GM18519 (cell line): Measurements from ENCODE around the gene CLIP3.
"Not testable (repeated sequence)": the region's sequence is repeated elsewhere in the genome, so short reads cannot be mapped to it uniquely, and the experiment has no call there.

ENCODE experiments used
- ATAC-seq: cut with Tn5 transposase; IDR thresholded peaks from one replicate; pipeline ENCODE4 v1.9.1; 2021; ENCODE audit warnings: mild to moderate bottlenecking, moderate library complexity; ENCODE audit not compliant: unreplicated experiment, low FRiP score

Gene CLIP3

DNA sequence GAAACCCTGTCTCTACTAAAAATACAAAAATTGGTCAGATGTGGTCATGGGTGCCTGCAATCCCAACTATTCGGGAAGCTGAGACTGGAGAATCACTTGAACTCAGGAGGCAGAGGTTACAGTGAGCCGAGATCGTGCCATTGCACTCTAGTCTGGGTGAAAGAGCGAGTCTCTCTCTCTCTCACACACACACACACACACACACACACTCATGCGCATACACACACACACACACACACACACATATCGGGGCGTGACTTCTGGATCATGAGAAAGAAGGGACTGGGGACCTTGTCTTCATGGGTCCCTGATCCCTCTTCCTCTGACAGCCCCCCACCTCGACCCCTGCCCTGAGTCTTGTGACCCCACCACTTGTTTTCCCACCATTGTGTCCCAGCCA is 49.5 kb downstream of the CLIP3 start:
- ATAC-seq: no peak

DNA sequence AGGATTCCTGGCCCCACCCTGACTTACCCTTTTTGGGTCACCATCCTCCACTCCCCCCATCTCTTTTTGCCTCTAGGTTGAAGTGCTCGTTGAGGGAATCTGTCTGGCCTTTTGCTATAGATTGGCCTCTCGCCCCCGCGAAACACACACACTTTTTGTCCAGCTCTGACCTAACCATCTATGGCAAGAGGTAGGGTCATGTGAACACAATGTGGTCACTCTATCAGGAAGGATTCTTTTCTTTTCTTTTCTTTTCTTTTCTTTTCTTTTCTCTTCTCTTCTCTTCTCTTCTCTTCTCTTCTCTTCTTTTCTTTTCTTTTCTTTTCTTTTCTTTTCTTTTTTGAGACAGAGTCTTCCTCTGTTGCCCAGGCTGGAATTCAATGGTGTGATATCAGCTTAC is 51.7 kb downstream of the CLIP3 start:
- ATAC-seq: not testable (repeated sequence)

GRCh38 chr19:35978832-35979365 is 53.8 kb downstream of the CLIP3 start:
- ATAC-seq: no peak

DNA sequence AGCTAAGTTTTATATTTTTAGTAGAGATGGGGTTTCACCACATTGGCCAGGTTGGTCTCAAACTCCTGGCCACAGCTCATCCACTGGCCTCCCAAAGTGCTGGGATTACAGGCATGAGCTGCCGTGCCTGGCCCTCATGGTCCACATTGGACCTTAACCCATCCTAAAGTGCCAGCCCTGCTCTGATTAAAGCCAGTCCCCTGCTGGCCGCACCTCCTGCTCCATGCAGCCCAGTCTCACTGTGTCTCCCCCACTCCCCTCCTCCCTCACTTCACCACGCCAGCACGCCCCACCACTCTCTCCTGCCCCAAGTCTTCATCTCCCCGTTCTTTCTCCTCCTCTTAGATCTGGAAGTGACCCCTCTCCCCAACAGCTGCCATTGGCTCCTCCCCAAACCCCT is 54.4 kb downstream of the CLIP3 start:
- no peak for ATAC-seq

DNA sequence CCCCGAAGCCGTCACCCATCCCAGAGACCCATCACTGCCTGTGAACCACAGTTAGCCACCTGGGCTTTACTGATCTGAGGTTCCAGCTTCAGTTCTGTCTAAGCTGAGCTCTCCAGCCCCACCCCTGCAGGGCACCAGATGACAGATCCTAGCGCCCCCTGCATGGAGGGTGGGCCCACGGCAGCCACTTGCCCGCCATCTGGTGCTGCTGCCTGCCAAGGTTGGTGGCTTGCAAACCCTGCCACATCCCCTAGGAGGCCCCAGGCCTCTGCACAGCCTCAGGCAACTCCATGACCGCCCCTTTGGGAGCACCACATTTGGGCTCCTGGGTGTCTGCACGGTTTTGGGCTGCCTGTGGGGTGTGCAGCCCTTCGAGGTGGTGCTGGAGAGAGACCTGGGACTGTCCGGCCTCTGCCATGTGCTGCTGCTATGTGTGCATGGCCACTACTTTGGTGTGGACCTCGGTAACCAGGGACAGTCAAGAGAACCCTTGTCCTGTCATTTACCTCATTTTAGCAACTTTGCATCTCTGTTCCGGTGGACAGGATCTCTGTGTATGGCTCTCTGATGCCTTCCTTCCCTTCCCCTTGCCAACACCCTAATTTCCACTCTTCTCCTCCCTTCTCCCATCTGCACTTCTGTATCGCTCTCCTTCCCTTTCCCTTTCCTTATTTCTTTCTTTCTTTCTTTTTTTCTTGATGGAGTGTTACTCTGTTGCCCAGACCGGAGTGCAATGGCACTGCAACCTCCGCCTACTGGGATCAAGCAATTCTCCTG is 55.0 kb downstream of the CLIP3 start:
- no peak for ATAC-seq

- ATAC-seq: no peak
Measured at GRCh38 chr19:35975608-35976214, 57.0 kb downstream of the CLIP3 start.

DNA sequence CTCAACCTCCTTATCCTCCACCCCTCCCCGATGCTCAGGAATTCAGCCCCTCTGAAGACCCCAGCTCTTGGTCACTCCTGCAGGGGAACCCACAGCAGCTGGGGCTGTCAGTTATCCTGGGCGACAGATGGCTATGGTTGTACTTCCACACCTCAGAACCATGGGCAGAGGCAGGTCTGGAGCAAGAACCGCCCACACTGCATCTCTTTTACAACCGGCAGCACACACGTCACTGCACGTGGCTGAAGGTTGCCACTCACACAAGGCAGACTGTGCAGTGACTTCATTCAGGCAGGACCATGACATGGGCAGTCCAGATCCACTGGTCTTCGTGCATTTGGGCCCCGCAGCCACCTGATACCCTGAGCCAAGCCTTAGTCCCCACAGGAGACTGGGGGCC is 59.2 kb downstream of the CLIP3 start:
- ATAC-seq: no peak

DNA sequence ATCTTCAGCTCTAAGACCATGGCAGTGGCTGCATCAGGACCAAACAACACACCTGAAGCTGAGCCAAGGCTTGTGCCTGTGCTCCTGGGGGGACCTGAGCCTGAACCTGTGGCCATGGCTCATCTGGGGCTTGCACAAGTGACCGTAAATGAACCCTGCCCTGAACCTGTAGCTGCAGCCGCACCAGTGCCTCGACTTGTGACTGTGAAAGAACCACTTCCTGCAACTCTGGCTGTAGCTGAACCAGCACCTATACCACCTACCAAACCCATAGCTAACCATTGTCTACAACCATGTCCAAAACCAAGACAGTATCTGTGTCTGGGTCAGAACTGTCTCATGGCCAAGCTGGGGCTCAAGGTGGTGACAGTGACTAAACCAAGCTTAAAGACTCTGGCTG is 65.9 kb downstream of the CLIP3 start:
- ATAC-seq: no peak
